Ovary (tissue), 3 donors: ENCODE data around the gene SLC44A1.

Experiments used
- EP300 ChIP-seq: sonication (generic); formaldehyde crosslinking; IDR thresholded peaks from one replicate; pipeline ENCODE4 v1.6.1; 2017; ENCODE audit warnings: antibody characterized with exemption
- POLR2A ChIP-seq: fragments of 450-650 bp; IDR thresholded peaks from one replicate; pipeline ENCODE4 v1.6.1; 2017; ENCODE audit warnings: antibody characterized with exemption, mild to moderate bottlenecking, moderate library complexity
- TF ChIP-seq, protein P1 (sequence below), 3 donors: fragments of 450-650 bp in 2 of 3; fragments of 200-600 bp in 1 of 3; IDR thresholded peaks; one replicate each; pipeline versions ENCODE4 v1.5.1 to v1.8.0; 2016 to 2022; ENCODE audit warnings: antibody characterized with exemption in 3 of 3, mild to moderate bottlenecking in 1 of 3
- donor health status: DM: no; HTN: no; CAD: no.

DNA sequence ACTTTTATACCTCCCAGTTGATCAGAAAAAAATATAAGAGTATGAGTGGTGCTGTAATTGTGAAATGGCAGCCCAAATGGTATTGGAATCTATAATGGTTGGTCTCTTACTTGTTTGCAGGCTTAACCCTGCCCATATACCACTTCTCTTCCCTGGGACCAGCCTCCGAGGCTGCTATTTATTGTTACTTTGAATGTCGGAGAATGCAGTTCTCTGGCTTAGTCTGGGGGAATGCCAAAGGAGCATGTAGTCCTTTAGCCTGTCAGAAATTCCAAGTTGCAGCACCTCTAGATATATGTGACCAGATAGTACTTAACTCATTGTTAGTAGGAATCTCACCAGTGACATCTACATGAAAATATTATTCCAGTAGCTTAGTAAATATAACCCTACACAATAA lies 47.5 kb downstream of the SLC44A1 start:
- TF ChIP-seq, protein P1, sequence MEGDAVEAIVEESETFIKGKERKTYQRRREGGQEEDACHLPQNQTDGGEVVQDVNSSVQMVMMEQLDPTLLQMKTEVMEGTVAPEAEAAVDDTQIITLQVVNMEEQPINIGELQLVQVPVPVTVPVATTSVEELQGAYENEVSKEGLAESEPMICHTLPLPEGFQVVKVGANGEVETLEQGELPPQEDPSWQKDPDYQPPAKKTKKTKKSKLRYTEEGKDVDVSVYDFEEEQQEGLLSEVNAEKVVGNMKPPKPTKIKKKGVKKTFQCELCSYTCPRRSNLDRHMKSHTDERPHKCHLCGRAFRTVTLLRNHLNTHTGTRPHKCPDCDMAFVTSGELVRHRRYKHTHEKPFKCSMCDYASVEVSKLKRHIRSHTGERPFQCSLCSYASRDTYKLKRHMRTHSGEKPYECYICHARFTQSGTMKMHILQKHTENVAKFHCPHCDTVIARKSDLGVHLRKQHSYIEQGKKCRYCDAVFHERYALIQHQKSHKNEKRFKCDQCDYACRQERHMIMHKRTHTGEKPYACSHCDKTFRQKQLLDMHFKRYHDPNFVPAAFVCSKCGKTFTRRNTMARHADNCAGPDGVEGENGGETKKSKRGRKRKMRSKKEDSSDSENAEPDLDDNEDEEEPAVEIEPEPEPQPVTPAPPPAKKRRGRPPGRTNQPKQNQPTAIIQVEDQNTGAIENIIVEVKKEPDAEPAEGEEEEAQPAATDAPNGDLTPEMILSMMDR (IDR thresholded peaks at IDR 0.05) = no peak
- TF ChIP-seq EP300 (no peak), POLR2A (no peak)
